ENCODE measurements around the gene TMEM128. TPM values are rescaled to one million over a fixed set of nuclear protein-coding genes. Genes with fewer than 3 reads are reported as not detected.
A peak's percentile ranks its signal among the peaks of the same experiment; 100 is the strongest.

TMEM128 gene
- total and polyA plus RNA-seq, 2 of the 13 experiments (the other 11 are each of a cell fraction or from before 2014, with no cell fraction given), result 19.4 to 27.9 TPM

DNA sequence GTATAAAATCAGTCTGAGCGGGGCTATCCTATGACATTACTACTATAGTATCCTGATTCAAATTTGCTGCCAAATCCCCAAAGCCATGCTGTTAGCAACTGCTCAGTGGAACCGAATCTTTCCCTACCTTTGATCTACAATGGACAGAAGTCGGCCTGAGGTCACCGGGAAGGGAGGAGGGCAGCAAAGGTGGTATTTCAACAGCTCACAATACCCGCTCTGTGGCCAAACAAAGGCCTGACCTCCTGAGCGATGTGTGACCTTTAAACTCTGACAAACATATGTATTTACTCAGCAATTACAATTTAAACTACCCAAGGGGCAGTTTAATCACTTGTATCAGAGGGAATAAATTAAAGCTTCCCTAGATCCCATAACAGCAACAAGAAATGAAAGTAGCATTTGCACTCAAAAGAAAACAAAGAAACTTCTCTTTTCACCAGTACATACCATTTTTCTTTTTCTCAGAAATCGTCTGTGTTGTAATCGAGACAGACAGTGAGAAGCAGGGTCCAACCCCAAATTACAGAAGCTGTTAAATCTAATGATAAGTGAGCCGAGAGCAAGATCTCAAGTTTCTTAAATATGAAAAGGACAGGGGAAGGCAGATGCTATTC lies 11.6 kb upstream of the TMEM128 start (continued):
- TF ChIP-seq, protein P1, sequence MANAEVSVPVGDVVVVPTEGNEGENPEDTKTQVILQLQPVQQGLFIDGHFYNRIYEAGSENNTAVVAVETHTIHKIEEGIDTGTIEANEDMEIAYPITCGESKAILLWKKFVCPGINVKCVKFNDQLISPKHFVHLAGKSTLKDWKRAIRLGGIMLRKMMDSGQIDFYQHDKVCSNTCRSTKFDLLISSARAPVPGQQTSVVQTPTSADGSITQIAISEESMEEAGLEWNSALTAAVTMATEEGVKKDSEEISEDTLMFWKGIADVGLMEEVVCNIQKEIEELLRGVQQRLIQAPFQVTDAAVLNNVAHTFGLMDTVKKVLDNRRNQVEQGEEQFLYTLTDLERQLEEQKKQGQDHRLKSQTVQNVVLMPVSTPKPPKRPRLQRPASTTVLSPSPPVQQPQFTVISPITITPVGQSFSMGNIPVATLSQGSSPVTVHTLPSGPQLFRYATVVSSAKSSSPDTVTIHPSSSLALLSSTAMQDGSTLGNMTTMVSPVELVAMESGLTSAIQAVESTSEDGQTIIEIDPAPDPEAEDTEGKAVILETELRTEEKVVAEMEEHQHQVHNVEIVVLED (CRISPR knock-in tag; IDR thresholded peaks at IDR 0.05; ENCODE audit: borderline replicate concordance), result no peak
- TF ChIP-seq ZNF775 (CRISPR knock-in tag; IDR thresholded peaks at IDR 0.05; ENCODE audit: borderline replicate concordance) (no peak), ZNF24 (IDR thresholded peaks at IDR 0.05) (no peak), ZNF577 (CRISPR knock-in tag; IDR thresholded peaks at IDR 0.05; ENCODE audit: borderline replicate concordance, low read depth) (no peak), ZNF615 (CRISPR knock-in tag; IDR thresholded peaks at IDR 0.05; ENCODE audit: borderline replicate concordance) (no peak), POLR2AphosphoS5 (IDR thresholded peaks at IDR 0.05; ENCODE audit: low read depth, low read length) (no peak), ZNF547 (CRISPR knock-in tag; IDR thresholded peaks at IDR 0.05) (no peak), FOXC1 (CRISPR knock-in tag; IDR thresholded peaks at IDR 0.05; ENCODE audit: borderline replicate concordance) (no peak), ZNF567 (CRISPR knock-in tag; IDR thresholded peaks at IDR 0.05; ENCODE audit: borderline replicate concordance) (no peak), TBX3 (IDR thresholded peaks at IDR 0.05; ENCODE audit: borderline replicate concordance) (peak; percentile 75; the same call in 1 of the 2 replicates), ZNF841 (CRISPR knock-in tag; IDR thresholded peaks at IDR 0.05; ENCODE audit: borderline replicate concordance) (no peak), RBM22 (optimal IDR thresholded peaks at IDR 0.05; ENCODE audit: low read length) (no peak), MED1 (CRISPR knock-in tag; IDR thresholded peaks at IDR 0.05) (peak; percentile 87), ZNF772 (CRISPR knock-in tag; IDR thresholded peaks at IDR 0.05) (no peak)
- TF ChIP-seq, protein P2, sequence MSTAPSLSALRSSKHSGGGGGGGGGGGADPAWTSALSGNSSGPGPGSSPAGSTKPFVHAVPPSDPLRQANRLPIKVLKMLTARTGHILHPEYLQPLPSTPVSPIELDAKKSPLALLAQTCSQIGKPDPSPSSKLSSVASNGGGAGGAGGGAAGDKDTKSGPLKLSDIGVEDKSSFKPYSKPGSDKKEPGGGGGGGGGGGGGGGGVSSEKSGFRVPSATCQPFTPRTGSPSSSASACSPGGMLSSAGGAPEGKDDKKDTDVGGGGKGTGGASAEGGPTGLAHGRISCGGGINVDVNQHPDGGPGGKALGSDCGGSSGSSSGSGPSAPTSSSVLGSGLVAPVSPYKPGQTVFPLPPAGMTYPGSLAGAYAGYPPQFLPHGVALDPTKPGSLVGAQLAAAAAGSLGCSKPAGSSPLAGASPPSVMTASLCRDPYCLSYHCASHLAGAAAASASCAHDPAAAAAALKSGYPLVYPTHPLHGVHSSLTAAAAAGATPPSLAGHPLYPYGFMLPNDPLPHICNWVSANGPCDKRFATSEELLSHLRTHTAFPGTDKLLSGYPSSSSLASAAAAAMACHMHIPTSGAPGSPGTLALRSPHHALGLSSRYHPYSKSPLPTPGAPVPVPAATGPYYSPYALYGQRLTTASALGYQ (CRISPR knock-in tag; IDR thresholded peaks at IDR 0.05), result peak; percentile 93
- TF ChIP-seq, protein P3, sequence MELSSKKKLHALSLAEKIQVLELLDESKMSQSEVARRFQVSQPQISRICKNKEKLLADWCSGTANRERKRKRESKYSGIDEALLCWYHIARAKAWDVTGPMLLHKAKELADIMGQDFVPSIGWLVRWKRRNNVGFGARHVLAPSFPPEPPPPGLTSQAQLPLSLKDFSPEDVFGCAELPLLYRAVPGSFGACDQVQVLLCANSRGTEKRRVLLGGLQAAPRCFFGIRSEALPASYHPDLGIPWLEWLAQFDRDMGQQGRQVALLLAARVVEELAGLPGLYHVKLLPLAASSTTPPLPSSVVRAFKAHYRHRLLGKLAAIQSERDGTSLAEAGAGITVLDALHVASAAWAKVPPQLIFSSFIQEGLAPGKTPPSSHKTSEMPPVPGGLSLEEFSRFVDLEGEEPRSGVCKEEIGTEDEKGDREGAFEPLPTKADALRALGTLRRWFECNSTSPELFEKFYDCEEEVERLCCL (CRISPR knock-in tag; IDR thresholded peaks at IDR 0.05; ENCODE audit: borderline replicate concordance), result no peak
- TF ChIP-seq, protein P4, sequence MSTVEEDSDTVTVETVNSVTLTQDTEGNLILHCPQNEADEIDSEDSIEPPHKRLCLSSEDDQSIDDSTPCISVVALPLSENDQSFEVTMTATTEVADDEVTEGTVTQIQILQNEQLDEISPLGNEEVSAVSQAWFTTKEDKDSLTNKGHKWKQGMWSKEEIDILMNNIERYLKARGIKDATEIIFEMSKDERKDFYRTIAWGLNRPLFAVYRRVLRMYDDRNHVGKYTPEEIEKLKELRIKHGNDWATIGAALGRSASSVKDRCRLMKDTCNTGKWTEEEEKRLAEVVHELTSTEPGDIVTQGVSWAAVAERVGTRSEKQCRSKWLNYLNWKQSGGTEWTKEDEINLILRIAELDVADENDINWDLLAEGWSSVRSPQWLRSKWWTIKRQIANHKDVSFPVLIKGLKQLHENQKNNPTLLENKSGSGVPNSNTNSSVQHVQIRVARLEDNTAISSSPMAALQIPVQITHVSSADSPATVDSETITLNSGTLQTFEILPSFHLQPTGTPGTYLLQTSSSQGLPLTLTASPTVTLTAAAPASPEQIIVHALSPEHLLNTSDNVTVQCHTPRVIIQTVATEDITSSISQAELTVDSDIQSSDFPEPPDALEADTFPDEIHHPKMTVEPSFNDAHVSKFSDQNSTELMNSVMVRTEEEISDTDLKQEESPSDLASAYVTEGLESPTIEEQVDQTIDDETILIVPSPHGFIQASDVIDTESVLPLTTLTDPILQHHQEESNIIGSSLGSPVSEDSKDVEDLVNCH (CRISPR knock-in tag; IDR thresholded peaks at IDR 0.05), result no peak

Measured in HepG2 (cell line).